ENCODE results near the gene RSPO4.
"Not testable (repeated sequence)": the region's sequence is repeated elsewhere in the genome, so short reads cannot be mapped to it uniquely, and the experiment has no call there.

Gene RSPO4

GRCh38 chr20:1001911-1002681 lies at the start of gene RSPO4:
RSPO4 (minus strand) TSS chr20:1002311; CDS start chr20:1002164, 147 bp downstream.
- no peak for DNase-seq (ENCODE audit: low read depth in 2 of 2)

GRCh38 chr20:1050440-1050839 lies 48.3 kb upstream of the RSPO4 start:
- no peak for DNase-seq (ENCODE audit: low read depth in 2 of 2)

GRCh38 chr20:1045860-1046418 lies 43.8 kb upstream of the RSPO4 start:
- DNase-seq (ENCODE audit: low read depth in 2 of 2): no peak

- DNase-seq (ENCODE audit: low read depth in 2 of 2): no peak
These were observed 39.8 kb upstream of the RSPO4 start for GRCh38 chr20:1041845-1042390.

- DNase-seq (ENCODE audit: low read depth in 2 of 2): no peak
These were observed 36.1 kb upstream of the RSPO4 start for GRCh38 chr20:1038205-1038604.

- DNase-seq (ENCODE audit: low read depth in 2 of 2): no peak
These were observed 34.9 kb upstream of the RSPO4 start for GRCh38 chr20:1037039-1037438.

- DNase-seq (ENCODE audit: low read depth in 2 of 2): no peak
These were observed 33.4 kb upstream of the RSPO4 start for GRCh38 chr20:1035466-1035865.

- no peak for DNase-seq (ENCODE audit: low read depth in 2 of 2)
These were observed 32.3 kb upstream of the RSPO4 start for GRCh38 chr20:1034415-1034789.

GRCh38 chr20:1033751-1034414 lies 31.8 kb upstream of the RSPO4 start:
- no peak for DNase-seq (ENCODE audit: low read depth in 2 of 2)

GRCh38 chr20:1029980-1030379 lies 27.9 kb upstream of the RSPO4 start:
- no peak for DNase-seq (ENCODE audit: low read depth in 2 of 2)

- not testable (repeated sequence) for DNase-seq (ENCODE audit: low read depth in 2 of 2)
These were observed 24.1 kb upstream of the RSPO4 start for GRCh38 chr20:1026214-1026613.

- DNase-seq (ENCODE audit: low read depth in 2 of 2): no peak
These were observed 20.8 kb upstream of the RSPO4 start for GRCh38 chr20:1022871-1023270.

- no peak for DNase-seq (ENCODE audit: low read depth in 2 of 2)
These were observed 18.5 kb upstream of the RSPO4 start for GRCh38 chr20:1020614-1021013.

- DNase-seq (ENCODE audit: low read depth in 2 of 2): no peak
These were observed 17.2 kb upstream of the RSPO4 start for GRCh38 chr20:1019344-1019743.

GRCh38 chr20:1017677-1018076 lies 15.6 kb upstream of the RSPO4 start:
- DNase-seq (ENCODE audit: low read depth in 2 of 2): no peak

GRCh38 chr20:1015181-1015580 lies 13.1 kb upstream of the RSPO4 start:
- DNase-seq (ENCODE audit: low read depth in 2 of 2): no peak

GRCh38 chr20:1014471-1014870 lies 12.4 kb upstream of the RSPO4 start:
- DNase-seq (ENCODE audit: low read depth in 2 of 2): no peak

- DNase-seq (ENCODE audit: low read depth in 2 of 2): no peak
These were observed 11.6 kb upstream of the RSPO4 start for GRCh38 chr20:1013566-1014340.

GRCh38 chr20:1012359-1013168 lies 10.5 kb upstream of the RSPO4 start:
- DNase-seq (ENCODE audit: low read depth in 2 of 2): no peak

GRCh38 chr20:1010659-1011058 lies 8.5 kb upstream of the RSPO4 start:
- no peak for DNase-seq (ENCODE audit: low read depth in 2 of 2)

GRCh38 chr20:1005452-1006027 lies 3.4 kb upstream of the RSPO4 start:
- DNase-seq (ENCODE audit: low read depth in 2 of 2): no peak

Data from stimulated activated CD8-positive, alpha-beta memory T cell treated with anti-CD3 and anti-CD28 coated beads, Interleukin-2, amount 100 ng/mL, for 1 hour (primary cell).